GM18858 (cell line): Measurements from ENCODE around the gene FSTL1.

Source experiments
- ATAC-seq: cut with Tn5 transposase; IDR thresholded peaks from one replicate; pipeline ENCODE4 v1.9.1; 2021; ENCODE audit not compliant: unreplicated experiment

Gene FSTL1

DNA sequence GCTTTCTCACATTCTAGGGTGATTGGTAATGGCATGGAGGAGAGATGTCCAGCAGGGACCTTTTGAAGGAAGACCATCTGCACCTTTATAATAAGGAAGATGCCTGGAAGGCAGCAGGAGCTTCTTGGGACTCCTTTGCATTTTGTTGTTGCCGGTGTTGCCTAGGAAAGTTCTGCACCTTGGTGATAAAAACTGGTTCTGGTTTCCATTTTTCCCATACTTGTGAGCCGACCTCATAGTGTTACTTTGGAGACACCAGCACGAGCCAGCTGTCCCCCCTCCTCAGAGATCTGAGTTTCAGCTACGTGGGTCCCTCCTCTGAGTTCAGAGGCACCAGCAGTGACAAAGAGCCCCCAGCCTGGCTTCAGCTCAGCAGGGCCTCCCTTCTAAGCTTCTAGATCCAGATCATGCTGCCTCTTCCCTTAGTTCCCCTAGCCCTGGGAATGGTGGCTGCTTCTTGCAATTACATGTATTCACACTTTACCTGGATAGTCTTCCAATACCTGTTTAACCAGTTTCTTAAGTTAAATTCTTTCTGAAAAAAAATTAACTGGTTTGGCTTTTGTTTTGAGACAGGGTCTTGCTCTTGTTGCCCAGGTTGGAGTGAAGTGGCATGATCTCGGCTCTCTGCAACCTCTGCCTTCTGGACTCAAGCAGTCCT lies 18.0 kb upstream of the FSTL1 start:
- no peak for ATAC-seq

DNA sequence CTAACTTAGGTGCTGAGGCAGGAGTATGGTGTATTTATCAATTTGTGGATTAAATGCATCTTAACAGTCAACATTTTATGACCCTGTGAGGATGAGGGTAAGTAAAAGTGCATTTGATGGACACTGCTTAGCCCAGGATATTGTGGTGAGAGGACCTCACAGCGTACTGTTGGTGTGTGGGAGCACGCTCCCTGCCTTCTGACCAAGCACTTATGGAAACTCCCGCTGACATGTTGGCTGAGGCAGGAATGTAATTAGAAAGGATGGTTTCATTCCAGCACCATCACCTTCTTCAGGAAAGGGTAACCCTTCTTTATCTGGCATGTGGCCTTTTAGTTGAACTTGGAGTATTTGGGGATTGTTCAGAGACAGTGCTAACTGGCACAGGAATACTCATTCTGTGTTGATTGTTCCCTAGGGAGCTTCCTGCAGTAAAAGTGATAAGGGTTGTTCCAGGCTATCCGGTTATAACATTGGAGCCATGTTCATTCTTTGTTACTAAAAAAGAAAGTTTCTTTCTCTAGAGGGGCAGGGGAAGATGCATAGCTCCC lies 11.7 kb upstream of the FSTL1 start:
- ATAC-seq: no peak

DNA sequence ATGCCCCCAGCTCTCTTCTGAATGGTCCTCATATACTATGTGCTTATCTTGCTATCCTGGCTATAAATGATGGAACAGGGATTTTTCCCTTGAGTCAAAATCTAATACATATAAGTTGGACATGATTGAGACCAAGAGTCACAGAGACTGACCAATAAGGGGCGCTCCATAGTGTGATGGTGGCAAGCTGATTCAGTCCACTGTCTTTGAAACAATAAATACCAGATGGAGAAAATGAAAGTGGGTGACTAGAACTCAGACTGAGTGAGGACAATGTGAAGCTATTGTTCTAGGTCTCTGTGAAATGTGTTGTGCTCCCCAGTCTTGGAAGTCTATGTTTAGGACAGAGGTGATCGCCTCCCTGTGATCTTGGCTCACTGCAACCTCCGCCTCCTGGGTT lies 10.6 kb upstream of the FSTL1 start:
- ATAC-seq: no peak

DNA sequence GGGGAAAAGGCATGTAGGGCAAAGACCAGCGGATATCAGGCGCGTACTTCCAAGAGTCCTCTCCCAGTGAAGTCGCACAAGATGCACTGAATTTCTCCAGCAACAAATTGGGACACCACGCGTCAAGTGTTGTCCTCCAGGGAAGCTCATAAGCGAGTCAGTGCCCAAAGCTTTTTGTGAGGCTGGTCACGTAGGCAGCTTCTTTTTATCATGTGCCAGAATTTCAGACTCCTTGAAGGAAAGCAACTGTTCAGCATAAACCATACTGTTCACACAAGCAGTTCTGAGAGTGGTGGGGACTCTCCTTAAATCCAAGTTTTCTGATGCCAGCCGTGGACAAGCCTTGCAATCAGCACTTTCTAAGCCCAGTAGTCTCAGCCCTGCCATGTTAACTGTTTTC lies 10.1 kb upstream of the FSTL1 start:
- no peak for ATAC-seq

DNA sequence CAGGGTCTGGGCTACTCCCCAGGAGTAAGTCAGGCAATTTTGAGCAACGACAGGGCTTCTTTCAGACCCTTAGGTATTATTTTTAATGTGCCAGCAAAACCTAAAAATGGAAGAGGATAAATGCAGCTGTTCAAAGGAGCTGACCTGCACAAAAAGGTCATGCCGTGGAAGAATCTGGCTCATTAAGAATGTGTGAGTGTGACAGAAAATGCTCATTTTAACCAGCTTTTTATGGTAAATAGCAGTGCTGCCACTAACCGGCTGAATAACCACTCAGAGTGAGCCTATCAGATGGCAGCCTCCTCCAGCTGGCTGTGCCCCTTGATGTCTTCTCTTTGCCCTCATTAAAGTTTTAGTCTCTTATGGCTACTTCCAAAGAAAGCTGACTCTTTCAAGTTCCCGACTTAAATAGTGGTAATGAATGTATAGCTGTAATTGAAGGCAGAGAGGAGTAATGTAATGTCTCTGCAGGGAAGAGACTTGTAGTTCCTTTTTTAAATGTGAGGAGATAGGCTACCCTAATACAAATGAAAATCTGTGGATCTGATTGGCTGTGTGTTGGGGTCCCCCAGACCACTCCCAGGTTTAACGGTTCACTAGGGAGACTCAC lies 9.5 kb upstream of the FSTL1 start:
- no peak for ATAC-seq

DNA sequence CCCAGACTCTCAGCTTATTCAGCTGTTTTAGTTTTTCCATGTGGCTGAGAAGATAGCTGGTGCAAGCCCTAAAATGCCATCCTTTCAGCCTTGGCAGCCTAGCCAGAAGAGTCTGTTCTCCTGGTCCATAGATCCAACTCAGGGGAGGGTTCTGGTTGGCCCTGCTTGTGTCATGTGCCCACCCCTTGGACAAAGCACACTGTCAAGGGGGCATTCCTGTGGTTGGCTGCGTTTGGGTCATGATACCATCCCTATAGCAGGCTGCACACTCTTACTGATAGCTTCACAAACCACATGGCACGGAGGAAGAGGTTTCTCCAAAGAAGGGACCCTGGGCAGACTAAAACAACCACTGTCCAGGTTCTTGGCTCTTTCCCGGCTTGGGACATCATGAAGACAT lies 8.4 kb upstream of the FSTL1 start:
- no peak for ATAC-seq

DNA sequence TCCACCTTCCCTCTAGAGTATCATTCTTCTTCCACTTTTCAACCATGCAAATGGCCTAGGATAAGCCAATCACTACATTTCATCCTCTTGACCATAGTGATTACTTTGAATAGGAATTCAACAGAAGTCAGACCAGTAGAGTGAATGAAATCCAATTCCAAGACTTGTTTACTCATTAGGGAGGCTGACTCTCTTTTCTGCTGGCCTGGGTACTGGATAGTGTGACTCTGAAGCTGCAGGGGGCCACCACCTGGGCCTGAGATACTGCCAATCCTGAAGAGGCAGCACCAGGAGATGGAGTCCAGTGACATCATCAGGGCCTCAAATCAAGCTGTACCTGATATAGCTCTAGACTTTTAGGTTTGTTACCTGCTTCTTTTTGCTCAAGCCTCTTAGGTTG lies 7.0 kb upstream of the FSTL1 start:
- no peak for ATAC-seq

DNA sequence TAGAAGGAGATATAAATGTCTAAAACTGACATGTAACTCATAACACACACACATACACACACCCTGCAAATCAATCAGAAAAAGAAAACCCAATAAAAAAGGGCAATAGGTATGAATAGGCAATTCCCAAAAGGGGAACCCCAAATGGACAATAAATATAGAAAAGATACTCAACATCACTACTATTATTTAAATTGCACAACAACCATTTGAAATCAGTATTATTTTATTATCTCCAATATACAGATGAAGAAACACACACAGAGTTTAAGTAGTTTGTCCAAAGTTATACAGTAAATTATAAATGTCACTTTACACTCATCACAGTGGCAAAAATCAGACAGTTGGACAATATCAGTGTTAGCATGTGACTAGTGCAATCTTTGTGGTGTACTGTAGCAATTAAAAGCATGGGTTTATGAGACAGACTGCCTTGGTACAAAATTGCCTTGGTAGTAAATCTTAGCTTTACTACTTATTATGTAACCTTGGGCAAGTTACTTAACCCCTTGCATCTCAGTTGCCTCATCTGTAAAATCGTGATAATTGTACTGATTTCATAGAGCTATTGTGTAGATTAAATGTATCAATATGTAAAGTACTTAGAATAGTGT lies 3.4 kb upstream of the FSTL1 start:
- ATAC-seq: no peak

DNA sequence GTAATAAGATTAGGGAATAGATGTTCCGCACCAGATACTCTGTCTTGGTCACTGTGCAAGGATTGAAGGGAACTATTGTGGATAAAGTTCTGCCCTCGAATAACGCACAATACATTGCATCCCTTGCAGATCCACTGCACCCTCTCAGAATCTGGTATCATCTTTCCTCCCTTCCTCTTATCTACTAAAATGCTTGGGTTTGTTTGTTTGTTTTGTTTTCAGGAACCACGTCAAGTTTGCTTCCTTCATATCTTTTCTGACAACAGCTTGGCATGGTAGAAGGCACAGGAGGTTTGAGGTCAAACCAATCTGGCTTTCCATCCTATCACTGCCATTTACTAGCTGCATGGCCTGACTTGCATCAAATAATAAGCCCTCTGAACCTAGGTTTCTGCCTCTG lies 2.0 kb upstream of the FSTL1 start:
- no peak for ATAC-seq

DNA sequence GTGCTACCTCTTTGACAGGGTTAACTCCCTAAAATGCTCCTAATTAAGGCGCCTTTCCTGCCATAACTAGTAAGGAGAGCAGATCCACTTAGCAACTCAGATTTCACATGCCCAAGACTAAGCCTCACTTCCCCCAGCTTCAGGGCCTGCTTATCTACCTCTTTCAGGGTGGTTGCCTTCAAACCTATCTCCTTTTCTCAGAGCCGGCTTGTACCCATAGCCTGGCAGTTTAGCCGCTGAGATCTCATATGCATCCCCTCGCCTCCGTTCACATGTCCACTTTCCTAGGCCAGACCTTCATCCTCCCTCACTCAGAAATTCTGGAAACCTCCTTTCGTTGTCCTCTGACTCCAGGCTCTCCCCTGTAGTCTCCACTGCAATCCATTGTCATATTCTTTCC lies 1.0 kb upstream of the FSTL1 start:
- ATAC-seq: no peak

DNA sequence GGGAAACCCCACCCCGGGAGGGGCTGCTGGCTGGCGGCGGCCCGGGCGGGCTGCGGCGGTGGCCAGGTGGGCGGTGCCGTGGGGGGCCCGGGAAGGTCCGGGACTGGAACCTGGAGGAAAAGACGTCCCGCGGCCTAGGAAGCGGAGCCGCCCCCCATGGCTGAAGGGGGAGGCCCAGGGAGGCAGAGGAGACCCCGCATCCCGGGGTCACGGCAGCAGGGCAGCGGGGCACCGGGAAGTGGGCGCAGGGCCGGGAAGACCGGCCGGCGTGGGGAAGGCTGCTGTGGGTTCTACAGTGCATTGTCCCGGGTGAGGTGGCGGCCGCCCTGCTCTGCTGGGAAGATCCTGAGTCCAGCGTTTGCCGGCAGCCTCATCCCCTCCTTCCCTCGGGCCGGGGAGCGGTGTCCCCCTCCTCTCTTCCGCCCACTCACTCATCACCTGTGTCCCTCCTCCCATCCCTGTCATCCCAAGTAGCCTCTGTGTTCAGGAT lies 525 bp upstream of the FSTL1 start:
- no peak for ATAC-seq

DNA sequence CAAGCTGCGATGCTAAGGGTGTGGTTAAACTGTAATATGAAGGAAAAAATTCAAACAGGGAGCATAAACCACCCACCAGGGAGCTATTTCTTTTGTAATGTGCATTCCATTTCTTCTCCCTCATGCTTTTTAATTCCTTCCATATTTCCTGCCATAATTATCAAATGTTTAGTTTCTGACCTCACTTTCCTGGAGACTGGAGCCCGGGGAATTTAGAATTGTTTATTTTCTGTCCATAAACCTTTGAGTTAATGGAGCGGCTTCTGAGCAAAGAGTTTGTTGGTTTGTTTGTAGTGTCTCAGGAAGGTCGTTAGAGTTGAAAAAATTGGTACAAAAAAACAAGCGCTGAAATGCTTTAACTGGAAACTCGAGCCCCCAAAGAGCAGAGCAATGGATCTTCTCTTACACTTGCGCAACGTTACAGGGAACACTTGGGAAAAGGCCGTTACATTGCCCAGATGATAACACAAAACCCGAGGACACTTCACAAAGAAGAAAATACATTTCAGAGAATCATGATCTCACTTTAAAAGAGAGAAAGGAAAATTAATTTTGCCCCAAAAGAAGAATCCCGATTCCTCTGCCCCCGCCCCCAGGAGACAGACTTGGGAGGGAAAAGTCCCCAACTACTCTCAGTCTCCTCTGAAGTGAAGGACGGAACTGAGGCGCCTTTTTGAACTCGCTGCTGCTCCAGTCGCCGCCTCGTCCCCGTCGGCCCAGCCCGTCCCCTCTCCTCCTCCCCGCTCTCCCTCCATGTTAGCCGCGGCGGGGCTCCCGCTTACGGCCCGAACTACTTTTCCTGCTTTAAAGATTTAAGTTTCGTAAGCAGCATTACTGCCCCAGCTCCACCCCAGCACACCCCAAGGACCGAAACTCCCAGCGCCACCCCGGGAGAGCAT lies 842 bp downstream of the FSTL1 start:
- no peak for ATAC-seq

DNA sequence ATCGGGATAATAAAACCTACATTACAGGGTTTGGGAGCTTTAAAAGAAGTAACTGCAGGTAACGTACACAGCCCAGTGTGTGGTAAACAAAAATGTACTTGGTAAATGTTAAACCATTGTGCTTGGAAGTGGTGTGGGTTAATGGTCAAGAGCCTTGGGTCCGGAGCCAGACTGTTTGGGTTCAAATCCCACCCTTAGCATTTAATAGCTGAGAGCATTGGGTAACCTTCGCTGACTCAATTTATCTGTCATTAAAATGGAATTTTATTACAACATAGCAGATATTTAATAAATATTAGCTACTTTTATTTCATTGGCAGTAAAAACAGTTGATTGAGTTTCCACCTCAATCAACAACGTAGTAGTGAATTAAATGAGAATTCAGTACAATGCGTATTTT lies 1.5 kb downstream of the FSTL1 start:
- no peak for ATAC-seq

DNA sequence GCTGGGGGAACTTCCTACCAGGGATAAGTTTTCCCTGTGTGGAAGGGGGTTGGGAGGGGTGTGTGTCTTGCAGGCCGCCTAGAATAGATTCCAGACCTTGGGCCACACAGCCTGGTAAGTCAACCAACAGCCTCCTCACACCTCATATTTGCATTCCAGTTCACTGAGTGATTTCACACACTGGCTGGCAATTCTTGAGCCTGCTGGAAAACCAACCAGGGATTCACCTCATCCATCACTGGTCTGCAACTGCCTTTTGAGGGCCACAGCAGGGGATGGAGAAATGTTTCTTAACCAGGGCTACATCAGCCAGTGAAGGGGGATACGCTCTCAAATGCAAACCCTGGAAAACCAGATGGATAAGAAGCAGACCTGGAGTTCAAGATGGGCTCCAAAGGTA lies 2.0 kb downstream of the FSTL1 start:
- ATAC-seq: no peak

DNA sequence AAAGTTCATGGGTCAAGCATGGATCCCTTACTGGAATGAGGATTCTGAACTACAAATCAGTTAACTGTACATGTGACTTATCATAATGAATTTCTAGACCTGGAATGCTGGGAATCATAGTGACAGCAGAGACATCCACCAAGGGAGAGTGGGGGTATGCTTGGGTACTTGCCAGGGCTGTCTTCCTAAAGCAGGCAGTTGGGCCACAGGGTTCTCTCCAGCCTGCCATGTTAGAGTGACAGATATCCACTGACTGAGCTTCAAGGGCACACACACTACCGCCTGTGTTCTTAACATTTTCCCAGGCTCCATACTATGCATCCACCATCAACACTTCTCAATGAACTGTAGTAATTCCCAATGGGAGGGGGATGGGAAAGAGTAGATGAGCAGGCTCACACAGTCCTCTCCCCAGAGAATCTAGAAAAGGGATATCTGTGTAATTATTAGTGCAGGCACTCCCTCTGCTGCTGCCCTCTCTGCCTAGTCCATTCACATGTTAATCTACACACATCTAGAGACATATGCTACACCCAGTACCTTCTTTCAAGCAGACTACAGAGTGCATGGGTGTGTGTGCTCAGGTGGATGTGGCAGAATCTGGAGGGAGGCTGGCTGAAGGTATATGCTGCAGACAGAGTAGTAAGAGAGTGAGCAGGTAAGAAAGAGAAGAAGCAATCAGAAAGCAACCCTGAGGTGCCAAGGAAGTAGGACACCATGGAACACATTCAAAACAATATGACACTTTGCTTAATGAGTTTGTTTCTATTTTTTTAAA lies 3.7 kb downstream of the FSTL1 start:
- no peak for ATAC-seq

DNA sequence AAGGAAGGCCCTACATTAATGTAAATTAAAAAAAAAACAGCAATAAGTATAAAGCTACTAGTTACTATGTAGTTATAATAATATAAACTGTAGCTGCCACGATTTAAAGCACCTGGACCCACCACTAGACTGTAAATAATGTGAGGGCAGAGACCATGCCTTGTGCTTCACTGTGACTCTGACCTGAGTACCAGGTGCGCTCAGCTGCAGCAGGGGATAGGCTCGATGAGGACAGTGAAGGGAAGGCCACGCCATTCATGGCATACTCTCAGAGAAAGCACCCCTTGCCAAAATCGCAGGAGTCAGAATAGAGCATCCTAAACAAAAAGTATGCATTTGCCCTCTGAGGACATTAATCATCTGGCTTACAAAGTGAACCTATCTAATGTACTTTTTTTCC lies 5.1 kb downstream of the FSTL1 start:
- no peak for ATAC-seq

DNA sequence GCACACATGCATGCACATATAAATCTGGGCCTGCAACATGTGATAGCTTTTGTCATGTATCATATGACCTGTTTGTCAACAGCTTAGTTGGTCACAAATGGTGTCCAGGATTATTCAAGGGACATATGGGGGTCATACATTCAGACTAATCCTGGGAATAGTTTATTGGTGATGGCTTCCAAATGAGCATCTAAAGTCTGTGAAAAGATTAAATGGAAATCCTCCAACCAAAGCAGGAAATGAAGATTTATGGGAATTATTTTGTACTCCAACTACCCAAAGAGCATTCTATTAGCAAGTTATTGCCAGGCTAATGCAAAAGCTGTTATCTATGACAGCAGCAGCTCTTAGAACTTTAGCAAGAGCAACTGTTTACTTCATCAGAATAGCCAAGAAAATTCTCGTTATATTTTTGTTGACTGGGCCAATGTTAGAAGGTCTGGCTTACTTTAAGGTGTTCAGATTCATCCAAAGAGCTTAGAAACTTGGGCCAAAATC lies 7.1 kb downstream of the FSTL1 start:
- ATAC-seq: no peak

DNA sequence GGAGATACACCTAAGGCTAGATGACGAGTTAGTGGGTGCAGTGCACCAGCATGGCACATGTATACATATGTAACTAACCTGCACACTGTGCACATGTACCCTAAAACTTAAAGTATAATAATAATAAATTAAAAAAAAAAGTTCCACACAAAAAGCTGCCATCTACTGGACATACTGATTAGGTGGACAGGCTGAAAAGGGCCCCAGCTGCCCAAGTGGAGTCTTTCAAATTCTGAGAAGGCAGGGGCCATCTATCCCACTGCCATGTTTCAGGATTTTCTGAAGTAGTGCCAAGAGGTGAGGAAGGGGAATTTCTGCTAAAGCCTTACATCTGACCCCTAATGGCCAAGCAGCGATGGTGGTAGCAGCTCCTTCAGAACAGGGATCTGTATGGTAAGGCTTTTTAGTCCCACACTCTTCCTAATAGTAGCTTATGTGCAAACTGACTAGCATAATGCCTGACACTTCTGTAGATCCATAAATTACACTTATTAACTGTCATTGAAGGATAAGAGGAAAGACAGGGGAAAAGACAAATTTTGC lies 7.7 kb downstream of the FSTL1 start:
- no peak for ATAC-seq

DNA sequence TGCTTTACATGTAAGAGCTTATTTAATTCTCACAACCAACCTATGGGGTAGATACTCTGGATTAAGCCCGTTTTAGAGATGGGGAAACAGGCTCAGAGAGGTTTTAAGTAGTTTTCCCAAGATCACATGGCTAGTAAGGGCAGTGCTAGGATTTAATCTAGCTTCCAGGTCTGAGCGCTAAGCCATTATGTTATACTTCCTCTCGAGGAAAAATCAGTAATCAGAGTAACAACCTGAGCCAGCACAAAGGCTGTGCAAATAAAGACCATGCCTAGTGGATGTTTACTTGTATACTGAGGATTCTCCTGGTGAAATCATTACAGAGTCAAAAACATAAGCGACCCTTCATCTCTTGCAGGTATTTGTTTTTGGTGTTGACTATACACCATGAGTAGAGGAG lies 9.0 kb downstream of the FSTL1 start:
- no peak for ATAC-seq

DNA sequence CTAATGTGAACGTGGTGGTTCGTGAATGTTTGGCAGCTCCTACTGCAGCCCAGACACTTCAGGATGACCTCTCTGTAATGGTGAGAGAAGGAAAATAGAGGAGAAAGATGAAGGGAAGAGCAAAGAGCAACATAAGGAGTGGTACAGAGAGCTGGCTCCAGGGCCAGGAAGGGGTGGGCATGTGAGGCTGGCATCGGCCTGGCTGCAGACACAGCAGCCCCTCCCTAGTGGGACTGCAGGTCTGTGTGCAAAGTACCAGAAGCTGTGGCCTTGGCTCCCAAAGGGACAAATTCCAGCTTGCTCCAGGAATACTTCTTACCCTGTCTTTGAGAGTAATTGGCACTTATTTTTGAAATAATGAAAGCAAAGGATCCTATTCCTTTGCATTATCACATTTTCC lies 10.0 kb downstream of the FSTL1 start:
- ATAC-seq: no peak
